HG02938 (cell line): ENCODE data around the gene ARHGAP31.
"Not testable (repeated sequence)": the region's sequence is repeated elsewhere in the genome, so short reads cannot be mapped to it uniquely, and the experiment has no call there.

Experiments used
- ATAC-seq: cut with Tn5 transposase; IDR thresholded peaks from one replicate; pipeline ENCODE4 v1.9.1; 2021; ENCODE audit warnings: mild to moderate bottlenecking, moderate library complexity; ENCODE audit not compliant: unreplicated experiment

Gene ARHGAP31

DNA sequence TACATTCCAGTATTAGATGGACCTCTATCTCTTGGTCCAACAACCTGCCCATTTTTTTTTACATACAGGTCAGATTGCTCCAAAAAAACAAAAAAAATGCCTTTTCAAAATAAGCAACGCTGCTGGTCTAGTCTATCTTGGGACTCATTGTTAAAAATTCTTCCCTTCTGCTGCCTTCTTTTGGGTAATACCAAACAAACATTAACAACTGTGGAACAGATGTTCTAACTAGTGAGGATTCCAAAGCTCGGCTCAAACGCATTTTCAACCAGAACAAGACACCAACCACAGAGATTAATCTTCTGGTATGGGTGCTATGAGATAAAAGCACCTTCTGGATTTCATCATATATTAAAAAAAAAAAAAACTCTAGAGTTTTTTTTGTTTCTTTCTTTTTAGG, 24.7 kb downstream of the ARHGAP31 start:
- ATAC-seq: no peak

DNA sequence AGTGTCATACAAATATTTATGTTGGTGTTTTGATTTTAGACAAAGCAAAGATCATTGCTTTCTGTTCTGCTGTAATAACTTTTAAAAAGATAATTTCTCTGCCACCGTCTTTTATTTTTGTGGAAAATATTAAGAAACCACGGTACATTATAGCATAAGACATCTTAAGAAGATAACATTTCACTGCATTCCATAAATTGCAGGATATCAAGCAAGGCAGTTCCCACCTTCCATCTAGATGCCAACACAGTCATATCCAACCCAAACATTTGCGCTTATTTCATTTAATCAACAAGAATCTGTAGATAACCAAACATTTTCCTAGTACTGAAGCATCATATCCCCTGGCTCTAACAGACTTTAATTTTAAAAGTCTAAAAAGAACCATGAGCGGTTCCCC, 25.1 kb downstream of the ARHGAP31 start:
- no peak for ATAC-seq

DNA sequence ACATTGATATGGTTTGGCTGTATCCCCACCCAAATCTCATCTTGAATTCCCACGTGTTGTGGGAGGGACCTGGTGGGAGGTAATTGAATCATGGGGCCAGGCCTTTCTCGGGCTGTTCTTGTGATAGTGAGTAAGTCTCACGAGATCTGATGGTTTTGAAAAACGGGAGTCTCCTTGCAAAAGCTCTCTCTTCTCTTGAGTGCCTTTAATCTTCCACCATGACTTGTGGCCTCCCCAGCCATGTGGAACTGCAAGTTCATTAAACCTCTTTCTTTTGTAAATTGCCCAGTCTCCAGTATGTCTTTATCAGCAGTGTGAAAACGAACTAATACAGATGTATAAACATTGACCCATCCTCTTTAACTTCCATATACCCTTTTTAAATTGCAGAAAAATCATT, 26.6 kb downstream of the ARHGAP31 start:
- not testable (repeated sequence) for ATAC-seq

DNA sequence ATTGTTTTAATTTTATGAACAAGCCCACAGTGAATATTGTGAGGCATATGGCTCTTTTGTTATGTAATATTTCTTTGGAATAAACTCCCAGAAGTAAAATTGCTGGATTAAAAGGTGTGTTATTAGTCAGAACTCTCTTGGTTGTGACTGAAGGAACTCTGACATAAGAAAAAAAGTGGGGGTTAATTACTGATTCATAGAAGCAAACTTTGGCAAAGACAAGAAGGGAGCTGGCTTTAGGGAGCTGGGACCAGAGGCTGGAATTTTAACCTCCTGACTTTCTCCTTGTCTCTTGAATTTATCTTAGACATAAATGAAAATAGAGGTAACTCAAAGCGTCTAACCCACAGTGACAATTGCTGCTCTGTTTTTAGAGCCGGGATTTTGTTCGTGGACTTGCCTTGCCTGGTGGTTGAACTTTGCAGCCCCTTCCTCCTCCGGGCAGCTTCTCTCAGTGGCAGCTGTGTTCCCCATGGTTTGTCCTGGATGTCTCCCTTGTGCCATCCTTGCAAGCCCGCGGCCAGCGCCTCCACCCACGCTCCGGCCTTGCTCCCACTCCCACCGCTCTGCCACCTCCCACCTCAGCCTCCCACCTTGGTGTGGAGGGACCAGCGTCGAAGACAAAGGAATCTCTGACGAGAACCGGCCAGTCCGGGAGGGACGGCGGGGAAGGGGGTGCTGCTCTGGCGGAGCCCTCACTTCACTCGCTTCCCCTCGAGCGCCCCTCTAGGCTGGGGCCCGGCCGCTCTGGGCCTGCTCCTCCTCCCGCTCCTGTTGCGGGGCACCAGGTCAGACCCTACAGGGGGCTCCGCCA, 28.0 kb downstream of the ARHGAP31 start:
- peak; percentile 28 for ATAC-seq

DNA sequence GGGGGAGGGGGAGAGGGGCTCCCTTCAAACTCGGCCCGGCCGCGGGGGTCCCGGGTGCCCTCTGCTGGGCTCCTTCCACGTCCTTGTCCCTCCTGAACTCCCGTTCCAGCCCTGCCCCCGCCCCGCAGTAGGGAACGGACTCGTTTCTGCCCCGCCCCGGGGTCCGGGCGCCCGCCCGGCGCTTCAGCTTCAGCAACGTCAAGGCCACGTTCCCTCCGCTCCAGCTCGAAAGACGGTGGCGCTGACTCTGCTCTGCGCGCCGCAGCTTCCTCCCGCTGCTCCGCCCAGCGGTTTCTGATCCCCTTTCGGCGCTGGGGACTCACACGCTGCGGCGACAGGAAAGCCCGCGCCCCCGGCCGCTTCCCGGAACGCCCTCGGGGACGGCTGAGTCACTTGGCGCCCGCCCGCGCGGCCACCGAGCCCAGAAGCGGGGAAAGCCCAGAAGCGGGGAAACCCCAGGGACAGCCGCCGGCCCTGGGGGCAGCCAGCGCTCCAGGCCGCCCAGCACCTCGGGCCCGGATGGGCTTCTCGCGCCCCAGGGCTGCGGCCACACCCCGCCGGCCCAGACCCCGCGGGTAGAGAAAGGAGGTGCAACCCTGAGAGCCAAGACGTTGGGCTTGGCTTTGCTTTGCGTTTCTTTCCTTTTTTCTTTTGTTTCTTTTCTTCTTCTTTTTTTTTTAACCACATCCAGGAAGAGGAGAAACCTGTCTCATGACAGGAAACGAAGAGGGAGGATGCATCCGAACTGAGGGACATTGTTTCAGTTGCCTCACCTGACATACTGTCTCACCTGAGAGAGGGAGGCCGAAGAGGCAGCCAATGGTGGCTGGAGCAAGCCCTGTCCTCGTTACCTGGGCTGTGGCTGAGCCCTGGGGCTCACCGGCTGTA, 28.9 kb downstream of the ARHGAP31 start:
- peak; percentile 80 for ATAC-seq

DNA sequence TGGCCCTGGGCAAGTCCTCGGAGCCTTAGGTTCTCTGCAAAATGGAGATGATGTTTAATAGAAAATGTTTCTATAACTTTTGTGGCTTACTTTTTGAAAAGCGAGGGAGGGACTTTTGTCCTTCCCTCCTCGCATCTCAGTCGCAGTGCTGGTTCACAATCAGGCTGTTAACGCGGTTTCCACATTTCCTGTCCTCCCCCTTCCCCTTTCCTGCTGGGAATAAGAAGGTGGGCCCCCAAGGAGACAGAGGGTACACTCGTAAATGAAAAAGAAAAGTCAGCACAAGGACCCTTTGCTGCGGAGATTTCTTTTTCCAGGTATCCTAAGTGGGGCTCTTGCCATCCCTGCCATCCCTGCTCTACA, 29.5 kb downstream of the ARHGAP31 start:
- no peak for ATAC-seq

DNA sequence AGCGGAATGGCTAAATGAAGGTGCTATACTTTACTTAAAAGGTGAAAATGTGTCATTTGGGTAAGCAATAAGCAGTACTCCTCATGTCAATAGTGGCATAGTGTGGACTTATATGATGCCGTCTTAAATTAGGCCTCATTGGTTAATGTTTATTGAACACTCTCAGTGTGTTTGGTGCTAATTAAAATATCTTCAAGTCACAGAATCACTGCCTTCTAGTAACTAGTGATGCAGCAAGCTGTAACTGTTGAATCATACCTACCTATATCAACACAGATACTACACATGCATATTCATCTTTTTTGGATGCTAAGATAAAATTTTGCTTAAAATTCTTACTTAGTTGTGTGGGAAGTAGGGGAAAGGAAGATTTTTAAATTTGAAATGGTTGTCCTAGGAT, 30.7 kb downstream of the ARHGAP31 start:
- ATAC-seq: peak; percentile 20

DNA sequence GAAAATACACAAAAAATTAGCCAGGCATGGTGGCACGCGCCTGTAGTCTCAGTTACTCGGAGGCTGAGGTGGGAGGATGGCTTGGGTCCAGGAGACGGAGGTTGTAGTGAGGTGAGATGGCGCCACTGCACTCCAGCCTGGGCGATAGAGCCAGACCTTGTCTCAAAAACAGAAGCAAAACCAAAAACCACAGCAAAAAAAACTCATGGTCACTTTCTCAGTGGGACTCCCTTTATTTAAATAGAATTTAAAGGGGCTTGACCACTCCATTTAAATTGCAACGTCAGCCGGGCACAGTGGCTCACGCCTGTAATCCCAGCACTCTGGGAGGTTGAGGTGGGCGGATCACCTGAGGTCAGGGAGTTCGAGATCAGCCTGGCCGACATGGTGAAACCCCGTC, 32.8 kb downstream of the ARHGAP31 start:
- no peak for ATAC-seq

DNA sequence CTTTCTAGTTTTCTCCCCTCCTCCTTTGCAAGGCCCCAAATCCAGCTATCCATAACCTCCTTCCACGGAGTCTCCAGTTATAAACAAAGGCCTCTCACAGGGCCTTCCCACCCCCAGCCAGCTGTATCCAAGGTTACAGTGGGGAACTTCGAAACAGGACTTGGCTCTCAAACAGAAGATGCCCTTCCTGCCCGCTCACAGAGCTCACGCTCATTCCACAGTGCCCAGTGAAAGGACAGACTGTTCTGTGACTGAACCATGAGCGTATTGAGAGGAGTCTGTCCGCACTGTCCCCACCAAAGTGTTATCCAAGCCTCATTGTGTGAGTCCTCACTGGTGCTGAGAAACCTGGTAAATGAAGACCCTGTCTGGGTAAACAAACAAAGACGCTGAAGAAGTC, 35.4 kb downstream of the ARHGAP31 start:
- no peak for ATAC-seq

DNA sequence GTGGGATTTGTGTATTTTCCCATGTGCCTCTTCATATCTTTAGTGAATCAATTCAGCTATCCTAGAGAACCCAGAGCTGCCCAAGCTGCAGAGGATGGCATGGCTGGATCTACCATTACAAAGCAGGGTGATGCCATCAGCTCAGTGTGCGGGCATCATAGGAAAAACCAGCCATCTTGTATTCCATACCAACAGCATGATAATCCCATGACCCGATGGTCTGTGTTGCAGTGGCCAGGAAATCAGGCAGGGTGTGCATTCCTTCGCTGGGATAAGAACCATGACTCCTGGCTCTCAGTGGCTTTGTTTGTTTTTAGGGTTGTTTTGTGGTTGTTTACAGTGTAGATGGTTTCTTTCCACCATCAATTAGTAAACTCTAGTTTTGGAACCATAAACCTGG, 36.0 kb downstream of the ARHGAP31 start:
- no peak for ATAC-seq

DNA sequence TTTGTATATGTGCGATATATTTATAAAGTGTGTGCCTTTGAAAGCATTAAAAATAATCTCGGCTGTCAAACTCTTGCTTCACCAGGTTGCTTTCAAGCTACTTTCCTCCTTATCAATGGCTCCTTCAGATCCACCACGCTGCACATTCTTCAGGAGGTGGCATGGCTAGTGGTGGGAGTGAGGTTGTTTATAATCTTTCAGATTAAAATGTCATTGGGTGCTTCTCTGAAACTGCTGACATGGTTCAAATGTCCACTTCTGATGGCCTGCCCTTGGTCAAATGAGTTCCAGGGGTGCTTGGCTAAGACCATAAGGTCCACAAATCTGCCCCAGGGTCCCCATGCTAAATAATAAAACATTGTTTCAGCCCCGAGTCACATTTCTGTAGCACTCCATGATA, 36.7 kb downstream of the ARHGAP31 start:
- no peak for ATAC-seq

DNA sequence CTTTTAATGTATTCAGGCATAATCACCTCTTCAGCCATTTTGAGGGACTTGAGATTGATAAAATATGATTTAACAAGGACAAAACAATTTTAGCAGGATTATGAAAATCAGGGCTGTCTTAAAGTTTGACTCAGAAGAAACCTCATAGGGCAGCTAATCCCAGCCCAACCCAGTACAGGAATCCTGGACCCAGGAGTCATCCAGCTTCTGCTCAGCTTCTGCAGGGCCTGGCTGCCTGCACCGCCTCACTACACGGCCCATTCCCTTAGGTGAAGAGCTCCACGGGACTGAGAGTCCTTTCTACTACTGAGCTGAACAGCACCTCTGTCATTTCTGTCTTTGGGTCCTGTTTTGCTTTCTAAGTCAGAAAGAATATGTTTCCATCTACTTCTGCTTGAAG, 37.5 kb downstream of the ARHGAP31 start:
- ATAC-seq: no peak

DNA sequence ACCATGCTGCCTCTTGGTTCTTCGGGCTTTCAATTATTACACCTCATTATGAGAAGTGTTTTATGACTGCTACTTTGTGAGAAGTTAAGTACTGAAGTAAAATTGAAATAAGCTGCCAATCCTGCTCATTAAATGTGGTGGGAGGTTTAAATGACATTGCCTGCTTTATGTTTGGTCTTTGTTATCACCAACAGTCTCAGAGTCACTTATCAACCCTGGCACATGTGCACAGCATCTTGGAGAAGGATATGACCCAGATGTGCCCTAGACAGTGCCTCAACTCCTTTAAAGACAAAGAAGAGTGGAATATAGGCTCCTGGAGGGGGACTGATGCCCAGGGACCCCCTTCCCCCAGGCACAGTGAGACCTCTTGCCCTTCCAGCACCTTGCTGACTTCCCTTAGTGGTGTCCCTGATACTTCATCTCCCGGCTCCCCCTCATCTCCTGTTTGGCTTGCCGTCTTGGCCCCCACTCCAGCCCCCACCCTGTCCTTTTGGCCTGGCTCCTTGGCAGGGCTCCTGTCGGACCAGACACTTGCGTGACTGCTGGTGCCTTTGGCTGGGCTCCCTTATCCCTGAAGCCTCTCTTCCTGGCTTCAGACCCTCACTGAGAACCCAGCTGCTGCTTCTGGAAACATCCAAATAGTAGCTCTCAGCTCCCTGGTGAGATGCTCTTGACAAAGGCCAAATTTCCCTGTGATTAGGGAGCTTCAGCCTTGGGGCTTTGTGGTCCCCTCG, 39.8 kb downstream of the ARHGAP31 start:
- ATAC-seq: no peak

DNA sequence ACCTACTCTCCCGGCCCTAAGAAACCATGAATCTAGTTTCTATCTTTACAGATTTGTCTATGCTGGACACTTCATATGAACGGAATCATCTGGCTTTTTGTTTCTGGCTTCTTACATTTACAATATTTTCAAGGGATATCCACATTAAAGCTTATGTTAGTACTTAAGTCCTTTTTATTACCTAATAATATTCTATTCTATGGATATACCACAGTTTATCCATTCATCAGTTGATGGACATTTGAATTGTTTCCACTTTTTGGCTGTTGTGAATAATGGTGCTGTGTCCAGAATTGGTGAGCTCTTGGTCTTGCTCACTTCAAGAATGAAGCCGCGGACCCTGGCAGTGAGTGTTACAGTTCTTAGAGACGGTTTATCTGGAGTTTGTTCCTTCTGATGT, 42.6 kb downstream of the ARHGAP31 start:
- no peak for ATAC-seq

DNA sequence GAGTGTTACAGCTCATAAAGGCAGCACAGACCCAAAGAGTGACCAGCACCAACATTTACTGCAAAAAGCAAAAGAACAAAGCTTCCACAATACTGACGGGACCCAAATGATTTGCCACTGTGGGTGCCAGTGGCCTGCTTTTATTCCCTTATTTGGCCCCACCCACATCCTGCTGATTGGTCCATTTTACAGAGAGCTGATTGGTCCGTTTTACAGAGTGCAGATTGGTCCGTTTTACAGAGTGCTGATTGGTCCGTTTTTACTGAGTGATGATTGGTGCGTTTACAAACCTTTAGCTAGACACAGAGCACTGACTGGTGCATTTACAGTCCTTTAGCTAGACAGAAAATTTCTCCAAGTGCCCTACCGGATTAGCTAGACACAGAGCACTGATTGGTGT, 43.2 kb downstream of the ARHGAP31 start:
- ATAC-seq: not testable (repeated sequence)

DNA sequence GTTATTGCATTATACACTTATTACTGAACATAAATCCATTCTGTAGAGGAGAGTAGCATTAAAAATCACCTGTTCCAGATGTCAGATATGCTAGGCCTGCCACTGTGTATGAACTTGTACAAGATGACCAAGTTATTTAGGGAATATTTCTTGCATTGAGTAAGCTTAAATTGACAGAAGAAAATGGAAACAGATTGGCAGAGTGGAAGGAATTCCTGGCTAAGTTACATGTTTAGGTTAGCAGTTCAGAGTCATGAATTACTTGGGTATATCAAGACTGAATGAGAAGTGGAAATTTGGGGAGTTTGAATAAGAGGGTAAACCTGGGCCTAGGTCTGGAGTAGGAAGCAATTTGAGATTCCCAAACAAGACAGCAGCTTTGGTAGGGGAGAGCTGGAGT, 44.6 kb downstream of the ARHGAP31 start:
- ATAC-seq: no peak

DNA sequence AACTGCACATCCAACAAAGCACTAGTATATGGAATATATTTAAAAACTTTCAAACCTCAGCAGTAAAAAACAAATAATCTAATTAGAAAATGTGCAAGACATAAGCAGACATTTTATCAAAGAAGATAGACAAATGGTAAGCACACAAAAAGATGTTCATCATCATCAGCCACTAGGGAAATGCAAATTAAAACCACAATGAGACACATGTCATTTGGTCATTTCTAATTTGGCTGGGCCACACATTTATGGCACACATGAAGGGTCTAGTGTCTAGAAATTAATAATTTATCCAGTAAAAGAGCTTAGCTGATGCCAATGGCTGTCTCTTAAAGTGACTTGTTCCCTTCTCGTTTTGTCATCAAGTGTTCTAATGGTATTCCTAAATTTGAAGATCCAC, 45.8 kb downstream of the ARHGAP31 start:
- ATAC-seq: no peak

DNA sequence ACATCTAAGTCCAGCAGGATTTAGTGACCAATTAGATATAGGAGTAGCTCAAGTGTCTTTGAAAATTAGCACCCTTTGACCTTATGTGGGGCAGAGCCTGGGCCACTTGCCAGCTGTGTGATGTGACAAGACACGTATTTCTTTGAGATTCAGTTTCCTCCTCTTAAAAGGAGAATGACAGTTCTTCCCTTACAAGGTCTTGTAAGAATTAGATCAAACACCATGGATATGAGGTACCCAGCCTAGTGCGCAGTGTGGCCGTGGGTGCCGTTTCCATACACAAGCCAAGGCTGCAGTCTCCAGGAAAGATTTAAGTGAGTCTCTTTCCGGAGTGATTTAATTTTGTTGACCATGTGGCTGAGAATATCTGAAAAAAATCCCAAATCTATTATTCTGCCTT, 46.3 kb downstream of the ARHGAP31 start:
- no peak for ATAC-seq

DNA sequence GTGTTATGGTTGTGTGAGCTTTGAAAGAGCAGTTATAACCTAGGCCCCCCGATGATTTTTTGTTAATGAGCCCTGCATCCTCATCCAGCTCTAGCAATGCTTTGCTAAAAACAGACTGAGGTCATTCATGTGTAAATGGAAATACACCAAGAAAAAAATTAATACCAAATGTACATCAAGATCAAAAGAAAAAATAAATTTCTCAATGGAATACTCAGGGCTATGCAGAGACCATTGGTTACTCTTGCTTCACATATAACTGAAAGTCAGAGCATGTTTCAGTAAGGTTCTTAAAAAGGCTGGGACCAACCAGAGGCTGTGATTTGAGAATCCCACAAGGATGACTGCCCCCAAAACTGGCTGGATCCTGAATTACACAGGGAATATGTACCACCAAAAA, 48.0 kb downstream of the ARHGAP31 start:
- ATAC-seq: no peak

DNA sequence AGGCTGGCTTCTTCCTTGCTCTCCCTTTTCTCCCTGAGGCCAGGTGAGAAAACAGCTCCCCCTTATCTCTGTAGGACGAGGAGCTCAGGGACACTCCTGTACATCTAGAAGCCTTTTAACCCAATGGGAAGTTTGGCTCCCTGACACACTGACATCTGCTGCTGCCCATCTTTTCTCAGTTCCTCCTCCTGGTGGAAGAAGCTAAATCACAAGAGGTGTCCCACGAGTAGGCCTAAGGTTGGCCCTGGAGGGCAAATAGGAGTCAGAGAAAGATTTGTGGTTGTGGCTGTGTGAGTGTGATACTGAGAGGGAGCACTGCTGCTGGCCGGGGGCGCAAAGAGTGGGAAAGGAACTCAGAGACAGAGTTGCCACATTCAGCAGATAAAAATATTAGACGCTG, 49.5 kb downstream of the ARHGAP31 start:
- no peak for ATAC-seq

DNA sequence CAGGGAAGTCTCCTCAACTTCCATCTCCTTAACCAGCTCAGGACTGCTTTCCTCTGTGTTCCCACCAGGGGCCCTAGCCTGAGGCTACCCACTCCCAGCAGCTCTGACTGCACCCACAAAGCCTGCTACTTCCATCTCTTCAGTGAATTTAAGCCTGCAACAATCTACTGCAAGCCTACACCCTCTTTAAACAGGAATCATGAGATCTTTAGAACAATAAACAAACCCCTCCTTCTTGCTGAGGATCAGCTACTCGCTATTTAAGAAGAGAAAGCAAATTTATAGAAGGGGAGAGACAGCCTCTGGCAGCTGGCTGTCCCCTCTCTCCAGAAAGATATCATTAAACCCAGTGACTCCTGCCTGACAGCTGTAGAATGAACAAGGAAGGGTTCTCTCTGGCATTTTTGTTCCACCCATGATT, 51.9 kb downstream of the ARHGAP31 start:
- no peak for ATAC-seq

DNA sequence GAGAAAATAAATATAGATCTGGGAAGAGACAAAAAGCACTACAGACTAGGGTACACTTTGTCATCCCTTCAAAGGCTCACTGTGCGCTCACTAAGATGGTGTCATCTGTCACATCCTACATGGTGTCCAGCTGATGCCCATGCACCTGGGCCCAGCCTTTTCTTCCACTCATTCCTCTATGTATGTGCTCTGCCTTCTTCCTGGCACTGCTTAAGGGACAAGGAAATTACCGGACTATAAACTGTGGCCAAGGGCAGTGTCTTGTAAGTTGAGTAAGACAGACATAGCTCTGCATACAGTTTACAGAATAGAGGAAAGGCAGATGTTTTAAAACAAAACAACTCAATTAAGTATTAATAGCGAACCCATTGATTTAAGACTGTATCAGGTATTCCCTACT, 52.9 kb downstream of the ARHGAP31 start:
- no peak for ATAC-seq
